Measurements from ENCODE around the gene CELF1. TPM values are rescaled to one million over a fixed set of nuclear protein-coding genes. Genes with fewer than 3 reads are reported as not detected.

Gene CELF1
- total RNA-seq, 4 donors from 2014 or later = 82.2 to 146 (median 106) TPM

DNA sequence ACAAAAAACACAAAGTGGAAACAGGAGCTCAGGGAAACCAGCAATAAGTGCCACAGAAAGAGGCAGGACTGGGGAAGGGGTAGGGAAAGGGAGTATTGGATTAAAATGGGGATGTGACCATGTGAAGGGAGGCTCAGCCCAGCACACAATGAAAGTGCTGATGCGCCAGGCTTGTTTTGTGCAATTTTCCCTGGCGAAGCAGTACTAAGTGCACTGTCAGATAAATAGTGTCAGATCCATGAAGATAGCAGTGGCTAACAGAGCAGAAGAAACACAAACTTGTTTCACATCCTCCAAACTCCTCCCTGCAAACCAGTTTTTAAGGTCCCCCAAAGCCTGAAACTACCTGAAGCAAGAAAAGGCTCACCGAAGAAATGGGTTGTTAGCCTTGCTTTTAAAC is 53.3 kb downstream of the CELF1 start:
- no peak for ATAC-seq
- 72 to 81% methylated on average over 3 of the region's 3 CpGs for WGBS, 2 donors (ENCODE audit: low coverage in 1 of 2)

DNA sequence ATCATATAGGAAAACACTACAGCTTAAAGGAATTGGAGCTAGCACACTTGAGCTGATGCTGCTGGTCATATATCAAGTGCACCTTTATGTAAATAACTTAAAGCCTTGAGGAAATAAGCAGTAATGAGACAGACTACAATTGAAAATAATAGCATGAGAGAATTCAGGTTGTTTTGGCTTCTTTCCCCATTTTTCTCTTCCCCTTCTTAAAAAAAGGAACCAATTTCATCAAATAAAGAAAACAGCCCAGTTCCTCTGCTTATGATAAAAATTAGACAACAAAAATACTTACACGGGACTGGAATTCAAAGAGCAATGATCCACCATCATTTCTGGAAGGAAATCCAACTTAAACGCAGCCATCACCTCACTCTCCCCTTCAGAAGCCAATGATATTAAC is 53.8 kb downstream of the CELF1 start:
- no peak for TF ChIP-seq POLR2AphosphoS5 (IDR thresholded peaks at IDR 0.05)
- TF ChIP-seq, protein P1, sequence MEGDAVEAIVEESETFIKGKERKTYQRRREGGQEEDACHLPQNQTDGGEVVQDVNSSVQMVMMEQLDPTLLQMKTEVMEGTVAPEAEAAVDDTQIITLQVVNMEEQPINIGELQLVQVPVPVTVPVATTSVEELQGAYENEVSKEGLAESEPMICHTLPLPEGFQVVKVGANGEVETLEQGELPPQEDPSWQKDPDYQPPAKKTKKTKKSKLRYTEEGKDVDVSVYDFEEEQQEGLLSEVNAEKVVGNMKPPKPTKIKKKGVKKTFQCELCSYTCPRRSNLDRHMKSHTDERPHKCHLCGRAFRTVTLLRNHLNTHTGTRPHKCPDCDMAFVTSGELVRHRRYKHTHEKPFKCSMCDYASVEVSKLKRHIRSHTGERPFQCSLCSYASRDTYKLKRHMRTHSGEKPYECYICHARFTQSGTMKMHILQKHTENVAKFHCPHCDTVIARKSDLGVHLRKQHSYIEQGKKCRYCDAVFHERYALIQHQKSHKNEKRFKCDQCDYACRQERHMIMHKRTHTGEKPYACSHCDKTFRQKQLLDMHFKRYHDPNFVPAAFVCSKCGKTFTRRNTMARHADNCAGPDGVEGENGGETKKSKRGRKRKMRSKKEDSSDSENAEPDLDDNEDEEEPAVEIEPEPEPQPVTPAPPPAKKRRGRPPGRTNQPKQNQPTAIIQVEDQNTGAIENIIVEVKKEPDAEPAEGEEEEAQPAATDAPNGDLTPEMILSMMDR (IDR thresholded peaks at IDR 0.05) = no peak
- H3K4me3 ChIP-seq = no peak overlapping the region
- H3K4me1 ChIP-seq = peaks cover 17 to 100% (median 18%) of the 10 kb centered on the region in 3 donors
- WGBS, 2 donors (ENCODE audit: low coverage in 1 of 2) = 20 to 51% methylated on average over 2 of the region's 2 CpGs
- no peaks in the 10 kb centered on the region for H3K9me3 ChIP-seq
- H3K27ac ChIP-seq = peak overlapping the region in 1 of 4 donors; percentile 1
- no peaks in the 10 kb centered on the region for H3K36me3 ChIP-seq
- no peaks in the 10 kb centered on the region for H3K27me3 ChIP-seq
- ATAC-seq = no peak

More for the DNA sequence above, 53.3 kb downstream of the CELF1 start:
- H3K27ac ChIP-seq = peak overlapping the region in 2 of 4 donors; percentile 1 to 22
- no peaks in the 10 kb centered on the region for H3K27me3 ChIP-seq
- no peaks in the 10 kb centered on the region for H3K36me3 ChIP-seq
- no peak overlapping the region for H3K4me3 ChIP-seq
- no peaks in the 10 kb centered on the region for H3K9me3 ChIP-seq
- TF ChIP-seq EP300 (IDR thresholded peaks at IDR 0.05) (no peak), POLR2AphosphoS5 (IDR thresholded peaks at IDR 0.05) (no peak), POLR2A (IDR thresholded peaks at IDR 0.05) (no peak)
- TF ChIP-seq, protein P1 (IDR thresholded peaks at IDR 0.05) = no peak
- peaks cover 17 to 100% (median 18%) of the 10 kb centered on the region in 3 donors for H3K4me1 ChIP-seq

DNA sequence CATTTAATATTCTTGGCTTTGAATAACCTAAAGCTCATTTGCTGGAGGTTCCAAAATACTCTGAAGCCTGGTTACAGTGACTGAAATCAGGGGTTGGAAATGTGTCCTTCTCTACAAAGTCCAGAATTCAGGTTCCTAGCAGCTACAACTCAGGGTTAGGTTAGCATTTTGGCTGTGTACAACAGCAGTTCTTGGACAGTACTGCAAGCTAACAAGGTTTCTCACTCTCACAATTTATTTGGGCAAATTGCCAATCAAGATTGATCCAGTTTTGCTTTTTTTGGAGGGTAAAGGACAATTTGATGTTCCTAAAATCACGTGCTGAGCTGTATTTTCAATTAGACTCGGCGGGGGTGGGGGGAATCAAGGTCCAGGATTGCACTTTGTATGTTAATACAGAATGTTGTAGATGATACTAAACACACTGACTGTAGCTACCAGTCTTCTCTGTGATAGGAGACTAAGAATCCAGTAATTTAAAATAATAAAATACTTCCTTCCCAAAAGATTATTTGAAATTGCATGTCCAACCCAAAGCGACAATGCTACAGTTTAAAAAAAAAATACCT is 54.3 kb downstream of the CELF1 start:
- Histone ChIP-seq H3K9me3 (no peaks in the 10 kb centered on the region), H3K27me3 (no peaks in the 10 kb centered on the region), H3K4me1 (peaks cover 17 to 100% (median 18%) of the 10 kb centered on the region in 3 donors), H3K36me3 (no peaks in the 10 kb centered on the region), H3K4me3 (no peak overlapping the region), H3K27ac (no peak overlapping the region)
- TF ChIP-seq POLR2A (IDR thresholded peaks at IDR 0.05) (no peak), POLR2AphosphoS5 (IDR thresholded peaks at IDR 0.05) (no peak), EP300 (IDR thresholded peaks at IDR 0.05) (no peak)
- TF ChIP-seq, protein P1 (IDR thresholded peaks at IDR 0.05) = no peak
- no peak for ATAC-seq
- 76 to 78% methylated on average over 4 of the region's 4 CpGs for WGBS, 2 donors (ENCODE audit: low coverage in 1 of 2)

DNA sequence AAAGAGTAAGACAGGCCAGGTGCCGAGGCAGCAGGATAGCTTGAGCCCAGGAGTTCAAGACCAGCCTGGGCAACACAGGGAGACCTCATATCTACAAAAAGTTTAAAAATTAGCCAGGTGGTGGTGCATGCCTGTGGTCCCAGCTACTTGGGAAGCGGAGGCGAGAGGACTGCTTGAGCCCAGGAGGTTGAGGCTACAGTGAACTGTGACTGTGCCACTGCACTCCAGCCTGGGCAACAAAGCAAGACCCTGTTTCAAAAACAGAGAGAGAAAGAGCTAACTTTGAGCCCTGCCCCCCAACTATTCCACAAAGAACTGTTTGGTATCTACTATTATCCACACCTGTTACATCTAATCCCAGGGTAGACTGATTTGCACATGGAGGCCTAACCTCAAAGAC is 54.8 kb downstream of the CELF1 start:
- Histone ChIP-seq H3K4me1 (peaks cover 17 to 95% (median 18%) of the 10 kb centered on the region in 3 donors), H3K9me3 (no peaks in the 10 kb centered on the region), H3K27me3 (no peaks in the 10 kb centered on the region), H3K4me3 (no peak overlapping the region), H3K36me3 (no peaks in the 10 kb centered on the region), H3K27ac (no peak overlapping the region)
- 87 to 96% methylated on average over 3 of the region's 3 CpGs for WGBS, 2 donors (ENCODE audit: low coverage in 1 of 2)
- ATAC-seq = no peak
- TF ChIP-seq POLR2AphosphoS5 (IDR thresholded peaks at IDR 0.05) = no peak
- TF ChIP-seq POLR2A (IDR thresholded peaks at IDR 0.05) = no peak
- TF ChIP-seq, protein P1 (IDR thresholded peaks at IDR 0.05) = no peak
- no peak for TF ChIP-seq EP300 (IDR thresholded peaks at IDR 0.05)

DNA sequence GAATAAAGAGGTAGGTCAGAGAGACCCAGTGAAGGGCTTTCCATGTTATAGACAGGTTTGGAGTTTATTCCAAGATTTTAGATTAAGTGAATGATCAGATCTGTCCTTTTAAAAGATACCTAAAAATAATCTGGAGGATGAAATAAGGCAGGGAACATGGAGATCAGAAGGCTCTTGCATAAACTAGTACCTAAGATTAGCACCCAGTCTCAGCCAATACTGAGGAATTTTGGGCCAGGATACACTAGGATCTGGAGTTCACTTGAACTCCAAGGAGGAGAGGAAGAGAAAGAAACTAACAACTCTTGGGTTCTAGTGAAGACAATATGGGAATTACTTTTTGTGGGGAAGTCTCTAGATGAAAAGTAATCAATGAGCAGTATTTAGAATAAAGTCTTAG is 56.1 kb downstream of the CELF1 start:
- no peak overlapping the region for H3K4me3 ChIP-seq
- H3K9me3 ChIP-seq = no peaks in the 10 kb centered on the region
- no peaks in the 10 kb centered on the region for H3K36me3 ChIP-seq
- H3K4me1 ChIP-seq = peaks cover 16 to 82% (median 18%) of the 10 kb centered on the region in 3 donors
- peak overlapping the region in 2 of 4 donors; percentile 12 to 23 for H3K27ac ChIP-seq
- H3K27me3 ChIP-seq = no peaks in the 10 kb centered on the region
- no peak for ATAC-seq
- TF ChIP-seq POLR2AphosphoS5 (IDR thresholded peaks at IDR 0.05) = no peak
- no peak for TF ChIP-seq EP300 (IDR thresholded peaks at IDR 0.05)
- TF ChIP-seq POLR2A (IDR thresholded peaks at IDR 0.05) = no peak
- TF ChIP-seq, protein P1 (IDR thresholded peaks at IDR 0.05) = no peak

Data from gastroesophageal sphincter (tissue), 4 donors.